ENCODE data around the gene ABHD11.
"Not testable (repeated sequence)": the region's sequence is repeated elsewhere in the genome, so short reads cannot be mapped to it uniquely, and the experiment has no call there.

Gene ABHD11, protein sequence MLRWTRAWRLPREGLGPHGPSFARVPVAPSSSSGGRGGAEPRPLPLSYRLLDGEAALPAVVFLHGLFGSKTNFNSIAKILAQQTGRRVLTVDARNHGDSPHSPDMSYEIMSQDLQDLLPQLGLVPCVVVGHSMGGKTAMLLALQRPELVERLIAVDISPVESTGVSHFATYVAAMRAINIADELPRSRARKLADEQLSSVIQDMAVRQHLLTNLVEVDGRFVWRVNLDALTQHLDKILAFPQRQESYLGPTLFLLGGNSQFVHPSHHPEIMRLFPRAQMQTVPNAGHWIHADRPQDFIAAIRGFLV

DNA sequence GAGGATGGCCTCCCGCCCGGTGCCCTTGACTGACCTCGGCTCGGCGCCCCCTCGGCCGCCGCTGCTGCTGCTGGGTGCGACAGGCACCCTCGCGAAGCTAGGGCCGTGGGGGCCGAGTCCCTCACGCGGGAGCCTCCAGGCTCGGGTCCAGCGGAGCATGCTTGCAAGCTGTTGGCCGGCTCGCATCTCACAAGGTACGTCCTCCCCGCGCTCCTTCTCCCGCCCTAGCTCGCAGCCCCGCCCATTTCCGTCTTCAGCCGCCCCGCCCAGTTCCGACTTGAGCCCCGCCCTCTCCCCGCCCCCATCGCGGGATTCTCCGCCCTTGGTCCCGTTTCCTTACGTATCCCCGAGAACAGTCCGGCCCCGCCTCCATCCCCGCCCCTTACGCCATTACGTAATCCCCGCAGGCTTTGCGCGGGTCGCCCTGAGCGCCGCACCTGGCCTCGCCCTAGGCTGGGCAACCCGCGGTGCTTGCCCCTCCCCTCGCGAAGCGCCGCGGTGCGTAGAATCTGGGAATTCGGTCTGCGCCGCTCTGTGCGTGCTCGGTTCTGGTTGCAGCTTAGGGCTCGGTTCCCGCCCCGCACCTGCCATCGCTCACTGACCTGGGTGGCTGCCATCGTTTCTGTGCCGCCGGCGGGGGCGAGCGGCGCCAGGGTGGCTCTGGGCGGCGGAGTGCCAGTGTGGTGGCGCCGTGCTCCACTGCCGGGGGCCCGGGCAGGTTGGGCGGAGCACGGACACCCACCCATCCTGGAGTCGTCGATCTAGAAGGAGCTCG, at the start of gene ABHD11:
Gene ABHD11 (minus strand): TSS at position 191 of the 775 bp plus-strand sequence. CDS start 32 bp downstream, at position 159.
- peak; percentile 86 to 99 (median 95) for DNase-seq

DNA sequence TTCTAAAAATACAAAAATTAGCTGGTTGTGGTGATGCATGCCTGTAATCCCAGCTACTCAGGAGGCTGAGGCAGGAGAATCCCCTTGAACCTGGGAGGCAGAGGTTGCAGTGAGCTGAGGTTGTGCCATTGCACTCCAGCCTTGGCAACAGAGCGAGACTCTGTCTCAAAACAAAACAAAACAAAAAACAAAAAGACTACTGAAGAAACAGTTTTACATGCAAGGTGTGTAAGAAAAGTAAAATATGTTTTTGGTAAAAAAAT, 49.1 kb upstream of the ABHD11 start:
- not testable (repeated sequence) for DNase-seq

DNA sequence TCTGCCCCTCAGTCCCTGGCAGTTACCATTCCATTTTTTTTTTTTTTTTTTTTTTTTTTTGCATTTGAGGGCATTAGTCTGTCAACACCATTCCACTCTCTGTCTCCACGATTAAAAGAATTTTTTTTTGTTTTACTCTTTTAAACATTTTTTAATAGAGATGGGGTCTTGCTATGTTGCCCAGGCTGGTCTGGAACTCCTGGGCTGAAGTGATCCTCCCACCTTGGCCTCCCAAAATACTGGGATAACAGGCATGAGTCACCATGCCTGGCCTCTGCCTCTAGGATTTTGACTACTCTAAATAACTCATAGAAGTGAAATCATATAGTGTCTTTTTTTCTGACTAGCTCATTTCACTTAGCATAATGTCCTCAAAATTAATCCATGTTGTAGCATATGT, 48.0 kb upstream of the ABHD11 start:
- no peak for DNase-seq

DNA sequence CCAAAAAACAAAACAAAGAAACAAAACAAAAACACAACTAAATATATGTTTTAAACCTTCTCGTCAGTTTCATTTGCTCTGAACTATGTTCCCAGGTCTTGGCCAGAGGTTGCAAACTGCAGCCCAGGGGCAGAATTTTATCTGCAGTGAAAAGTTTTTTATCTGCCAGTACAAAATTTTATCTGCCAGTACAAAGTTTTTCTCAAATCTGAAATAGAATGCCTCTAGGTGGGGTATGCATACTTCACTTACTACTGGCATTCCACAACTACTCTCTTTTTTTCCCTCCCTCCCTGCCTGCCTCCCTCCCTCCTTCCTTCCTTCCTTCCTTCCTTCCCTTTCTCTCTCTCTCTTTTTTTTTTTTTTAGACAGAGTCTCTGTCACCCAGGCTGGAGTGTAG, 40.9 kb upstream of the ABHD11 start:
- no peak for DNase-seq

DNA sequence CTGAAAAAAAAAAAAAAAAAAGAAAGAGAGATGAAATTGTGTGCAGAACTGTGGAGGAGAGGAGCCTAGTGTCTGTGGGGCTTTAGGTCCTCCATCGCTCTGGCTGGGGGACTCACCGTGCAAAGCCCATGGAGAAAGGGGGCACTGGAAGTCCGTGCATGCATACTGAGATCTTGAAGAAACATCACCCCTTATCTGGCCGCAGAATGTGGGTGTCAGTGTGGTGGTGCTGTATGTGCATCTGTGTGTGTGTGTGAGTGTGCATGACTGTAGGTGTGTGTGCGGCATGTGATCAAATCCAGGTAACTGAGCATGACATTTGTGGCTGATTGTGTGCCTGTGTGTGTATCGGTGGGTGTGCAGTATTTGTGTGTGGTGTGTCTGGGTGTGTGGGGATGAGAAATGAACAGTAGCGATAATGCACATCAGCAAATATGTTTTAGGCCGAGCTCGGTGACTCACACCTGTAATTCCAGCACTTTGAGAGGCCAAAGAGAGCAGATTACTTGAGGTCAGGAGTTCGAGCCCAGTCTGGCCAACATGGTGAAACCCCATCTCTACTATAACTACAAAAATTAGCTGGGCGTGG, 40.3 kb upstream of the ABHD11 start:
- no peak for DNase-seq

DNA sequence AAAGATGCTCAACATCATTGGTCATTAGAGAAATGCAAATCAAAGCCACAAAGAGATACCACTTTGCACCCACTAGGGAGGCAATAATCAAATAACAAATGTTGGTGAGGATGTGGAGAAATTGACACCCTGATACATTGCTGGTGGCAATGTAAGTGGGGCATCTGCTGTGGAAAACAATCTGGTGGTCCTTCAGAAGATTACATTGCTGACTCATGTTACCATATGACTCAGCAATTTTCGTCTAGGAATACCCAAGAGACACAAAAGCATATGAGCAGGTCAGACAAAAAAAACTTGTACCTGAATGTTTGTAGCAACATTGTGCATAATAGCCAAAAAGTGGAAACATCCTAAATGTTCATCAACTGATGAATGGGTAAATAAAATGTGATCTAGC, 36.3 kb upstream of the ABHD11 start:
- DNase-seq: no peak

DNA sequence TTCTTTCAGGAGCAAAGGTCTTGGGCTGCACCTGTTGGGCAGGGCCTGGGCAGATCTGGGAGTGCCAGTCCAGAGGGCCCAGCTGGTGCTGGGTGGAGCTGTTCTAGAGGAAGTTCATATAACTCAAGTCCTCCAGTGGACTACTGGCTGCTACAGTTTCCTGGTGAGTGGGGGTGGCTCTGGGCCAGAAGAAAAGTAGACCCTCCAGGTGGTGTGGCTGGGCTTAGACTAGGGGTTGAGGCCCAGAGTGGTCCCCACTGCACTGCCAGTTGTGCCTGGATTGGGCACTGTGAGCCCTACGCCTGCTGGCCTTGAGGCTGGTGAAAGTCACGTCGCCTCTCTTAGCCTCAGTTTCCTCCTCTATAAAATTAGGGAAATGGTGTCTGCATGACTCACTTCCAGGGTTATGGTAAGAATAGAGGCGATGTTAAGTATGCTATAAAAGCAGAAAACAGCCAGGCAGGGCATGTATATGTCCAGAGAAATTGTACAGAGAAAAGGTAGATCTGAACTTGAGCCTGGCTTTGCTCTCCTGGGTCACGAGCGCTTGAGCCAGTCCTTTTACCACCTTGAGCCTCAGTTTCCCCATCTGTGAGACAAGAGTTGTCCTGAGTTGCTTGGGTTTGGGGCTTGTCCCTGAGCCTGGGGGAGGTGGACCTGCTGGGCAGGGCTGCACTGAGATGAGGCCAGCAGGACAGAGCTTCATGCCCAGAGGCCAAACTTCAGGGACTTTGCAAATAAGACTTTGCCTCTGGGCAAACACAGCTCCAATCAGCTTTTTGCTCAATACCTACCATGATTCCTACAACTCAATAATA, 35.3 kb upstream of the ABHD11 start:
- DNase-seq: no peak

DNA sequence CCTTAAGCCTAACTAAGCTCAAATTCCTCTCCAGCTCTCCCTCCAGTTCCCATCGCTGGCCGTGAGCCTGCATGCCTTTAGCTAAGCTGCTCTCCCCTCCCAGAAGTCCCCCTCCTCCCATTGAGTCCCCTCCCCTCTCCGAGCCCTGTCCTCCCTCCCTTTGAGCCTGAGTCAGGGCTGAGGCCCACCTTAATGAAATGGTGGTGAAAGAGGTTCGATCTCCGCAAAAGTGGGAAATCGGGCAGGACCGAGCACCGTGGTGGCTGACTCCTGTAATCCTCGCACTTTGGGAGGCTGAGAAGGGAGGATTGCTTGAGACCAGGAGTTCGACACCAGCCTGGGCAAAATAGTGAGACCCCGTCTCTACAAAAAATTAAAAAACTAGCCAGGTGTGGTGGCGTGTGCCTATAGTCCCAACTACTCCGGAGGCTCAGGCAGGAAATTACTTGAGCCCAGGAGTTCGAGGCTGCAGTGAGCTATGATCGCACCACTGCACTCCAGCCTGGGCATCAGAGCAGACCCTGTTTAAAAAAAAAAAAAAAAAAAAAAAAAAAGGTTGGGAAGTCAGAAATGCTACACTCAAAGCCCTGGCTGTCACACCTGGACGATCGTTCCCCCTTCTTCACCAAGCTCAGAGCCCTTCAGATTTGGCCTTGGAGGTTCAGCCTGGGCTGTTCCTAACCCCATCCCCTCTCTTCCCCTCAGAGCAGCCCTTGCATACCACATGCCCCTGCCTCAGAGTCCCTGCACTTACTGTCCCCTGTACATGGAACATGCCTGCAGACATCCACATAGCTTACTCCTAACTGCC, 32.5 kb upstream of the ABHD11 start:
- no peak for DNase-seq

DNA sequence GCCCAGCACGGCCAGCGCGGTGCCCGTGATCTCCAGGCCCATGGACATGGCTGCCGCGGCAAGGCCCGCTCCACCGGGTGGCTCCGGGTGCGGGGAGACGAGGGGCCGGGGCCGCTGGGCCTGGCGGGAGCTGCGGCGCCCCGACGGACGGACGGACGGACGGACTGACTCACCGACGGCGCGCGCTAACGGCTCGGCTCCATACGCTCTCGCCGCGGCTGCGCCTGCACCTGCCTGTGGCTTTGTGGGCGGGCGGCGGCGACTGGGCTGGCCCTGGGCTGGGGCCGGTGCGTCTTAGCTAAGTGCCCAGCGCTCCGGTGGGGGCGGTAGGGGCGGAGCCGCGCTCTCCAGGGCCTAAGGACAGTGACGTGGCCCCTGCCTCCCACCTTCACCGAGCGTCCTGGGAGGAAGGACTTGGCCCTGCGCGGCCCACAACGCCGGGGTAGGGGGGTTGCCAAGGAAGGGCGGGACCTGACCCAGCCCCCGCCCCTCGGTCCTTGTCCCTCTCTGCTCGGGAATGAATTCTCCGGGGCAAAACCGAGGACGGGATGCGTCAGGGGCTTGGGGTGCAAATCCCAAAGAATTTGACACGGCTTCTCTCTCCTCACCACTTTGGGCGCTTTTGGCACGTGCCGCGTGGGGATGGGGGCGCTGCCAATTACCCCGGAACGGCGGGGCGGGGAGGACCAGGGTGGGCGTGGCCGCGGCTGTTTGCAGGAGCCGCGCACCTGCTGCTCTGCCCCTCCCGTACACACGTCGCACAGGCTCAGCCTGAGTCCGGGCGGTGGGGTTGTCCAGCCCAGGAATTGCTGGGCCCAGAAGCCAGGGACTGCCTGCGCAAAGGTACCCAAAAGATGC, 31.6 kb upstream of the ABHD11 start, which contains the start of gene CLDN3:
Gene CLDN3 (minus strand): TSS at position 269 of the 858 bp plus-strand sequence. CDS start 221 bp downstream, at position 48.
- peak in 2 of 14 donors; percentile 12 to 78 for DNase-seq

DNA sequence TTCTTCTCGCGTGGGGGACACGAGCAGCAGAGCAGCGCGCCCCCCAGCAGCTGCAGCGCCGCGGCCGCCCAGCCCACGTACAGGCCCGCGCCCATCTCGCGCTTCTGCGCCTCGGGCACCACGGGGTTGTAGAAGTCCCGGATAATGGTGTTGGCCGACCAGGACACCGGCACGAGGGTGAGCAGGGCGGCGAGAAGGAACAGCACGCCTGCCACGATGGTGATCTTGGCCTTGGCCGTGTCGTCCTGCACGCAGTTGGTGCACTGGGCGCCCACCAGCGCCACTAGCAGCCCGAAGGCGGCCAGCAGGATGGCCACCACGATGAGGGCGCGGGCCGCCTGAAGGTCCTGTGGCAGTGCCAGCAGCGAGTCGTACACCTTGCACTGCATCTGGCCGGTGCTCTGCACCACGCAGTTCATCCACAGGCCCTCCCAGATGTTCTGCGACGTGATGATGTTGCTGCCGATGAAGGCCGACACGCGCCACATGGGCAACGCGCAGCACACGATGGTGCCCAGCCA, 30.9 kb upstream of the ABHD11 start:
- DNase-seq: peak in 1 of 14 donors; percentile 54

DNA sequence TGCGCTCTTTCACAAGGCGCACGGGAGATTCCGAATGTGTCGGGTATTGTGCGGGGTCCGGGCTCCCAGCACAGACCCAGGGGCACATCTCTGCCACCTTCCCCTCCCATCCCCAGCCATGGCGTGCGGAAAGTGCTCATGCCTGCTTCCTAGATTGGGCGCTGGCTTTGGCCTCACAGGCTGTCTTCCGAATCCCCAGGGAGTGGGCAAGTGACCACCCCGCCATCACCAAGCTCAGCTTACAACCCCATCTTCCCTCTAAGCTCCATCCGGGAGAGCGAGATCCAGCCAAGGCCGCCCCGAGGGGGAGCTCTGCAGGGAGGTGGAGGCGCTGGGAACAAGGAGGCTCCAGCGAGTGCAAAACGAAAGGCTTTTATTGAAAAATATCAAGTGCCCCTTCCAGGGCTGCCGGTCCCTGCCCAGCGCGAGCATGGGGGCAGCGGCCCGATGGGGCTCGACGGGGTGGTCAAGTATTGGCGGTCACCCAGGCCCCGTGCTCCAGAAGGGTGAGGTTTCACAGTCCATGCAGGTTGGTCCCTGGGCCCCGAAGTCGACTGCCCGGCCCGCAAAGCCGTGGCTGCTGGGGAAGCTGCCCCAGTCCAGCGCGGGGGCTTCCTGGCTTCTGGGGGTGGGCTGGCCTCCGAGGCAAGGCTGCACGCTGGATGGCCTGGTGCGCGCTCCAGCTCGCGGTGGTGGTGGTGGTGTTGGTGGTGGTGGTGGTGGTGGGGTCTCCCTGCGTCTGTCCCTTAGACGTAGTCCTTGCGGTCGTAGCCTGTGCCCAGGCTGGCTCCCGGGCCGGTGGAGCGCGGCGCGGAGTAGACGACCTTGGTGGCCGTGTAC, 30.3 kb upstream of the ABHD11 start:
- no peak for DNase-seq

DNA sequence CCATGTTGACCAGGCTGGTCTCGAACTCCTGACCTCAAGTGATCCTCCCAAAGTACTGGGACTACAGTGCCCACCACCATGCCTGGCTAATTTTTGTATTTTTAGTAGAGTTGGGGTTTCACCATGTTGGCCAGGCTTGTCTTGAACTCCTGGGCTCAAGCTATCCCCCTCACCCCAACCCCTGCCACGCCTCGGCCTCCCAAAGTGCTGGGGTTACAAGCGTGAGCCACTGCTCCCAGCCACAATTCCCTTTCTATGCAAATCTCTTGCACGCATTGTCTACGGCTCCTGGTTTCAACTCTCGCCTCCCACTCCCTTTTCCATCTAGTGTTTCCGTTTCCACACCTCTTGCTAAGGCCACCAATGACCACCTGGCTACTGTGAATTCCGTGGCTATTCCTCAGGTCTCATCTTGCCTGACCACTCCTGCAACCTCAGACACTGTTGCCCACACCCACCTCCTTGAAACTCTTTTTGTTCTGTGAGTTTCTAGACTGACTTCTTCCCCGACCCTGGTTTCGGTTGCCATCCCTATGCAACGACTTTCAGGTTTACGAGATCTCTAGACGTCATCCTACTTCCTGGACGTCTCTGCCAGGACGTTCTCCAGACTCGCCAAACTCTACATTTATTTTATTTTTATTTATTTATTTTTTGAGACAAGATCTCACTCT, 28.1 kb upstream of the ABHD11 start:
- no peak for DNase-seq

DNA sequence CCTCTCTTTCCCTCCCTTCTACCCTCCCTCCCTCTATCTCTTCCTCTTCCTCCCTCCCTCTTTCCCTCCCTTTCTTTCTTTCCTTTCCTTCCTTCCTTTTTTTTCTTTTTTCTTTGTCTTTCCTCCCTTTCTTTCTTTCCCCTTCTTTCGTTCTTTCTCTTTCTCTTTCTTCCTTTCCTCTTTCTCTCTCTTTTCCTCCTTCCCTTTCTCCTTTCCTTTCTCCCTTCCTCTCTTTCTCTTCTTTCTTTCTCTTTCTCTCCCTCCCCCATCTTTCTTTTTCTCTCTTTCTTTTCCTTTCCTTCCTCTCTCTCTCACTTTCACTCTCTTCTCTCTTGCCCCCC, 24.0 kb upstream of the ABHD11 start:
- no peak for DNase-seq

DNA sequence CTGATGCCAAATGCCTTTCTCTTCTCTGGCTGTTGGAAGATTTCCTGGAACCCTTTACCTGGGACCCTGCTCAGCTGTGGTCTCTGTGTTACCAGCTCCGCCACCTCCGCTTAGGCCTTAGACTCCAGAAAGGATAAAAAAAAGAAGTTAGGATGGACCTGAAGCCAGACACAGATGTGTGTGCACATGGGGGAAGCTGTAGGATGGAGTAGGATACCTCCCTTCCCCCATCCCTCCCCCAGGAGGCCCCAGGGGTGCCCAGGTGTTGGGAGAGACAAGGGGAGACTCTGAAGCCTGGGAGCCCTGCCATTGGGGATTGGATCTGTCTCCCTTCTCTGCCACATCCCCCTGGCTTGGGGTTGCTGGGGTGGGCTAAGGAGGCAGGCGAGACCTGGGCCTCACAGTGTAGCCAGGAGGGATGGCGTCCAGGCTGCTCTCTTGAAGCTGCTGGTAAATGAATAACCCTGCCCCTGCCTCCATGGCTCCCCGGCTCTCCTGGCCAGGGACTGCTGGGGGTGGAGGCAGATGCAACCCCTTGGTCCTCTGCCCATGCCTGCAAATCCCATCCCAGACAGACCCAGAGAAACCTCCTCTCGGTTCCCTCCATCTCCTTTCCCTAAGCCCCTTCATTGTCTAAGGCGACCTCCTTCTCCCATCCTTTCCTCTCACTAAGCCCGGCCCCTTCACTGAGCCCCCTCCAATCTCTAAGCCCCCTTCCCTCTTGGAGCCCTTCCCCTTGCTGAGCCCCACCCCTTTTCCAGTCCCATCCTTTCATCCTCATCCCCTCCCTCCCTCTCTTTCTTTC, 23.5 kb upstream of the ABHD11 start:
- DNase-seq: no peak

DNA sequence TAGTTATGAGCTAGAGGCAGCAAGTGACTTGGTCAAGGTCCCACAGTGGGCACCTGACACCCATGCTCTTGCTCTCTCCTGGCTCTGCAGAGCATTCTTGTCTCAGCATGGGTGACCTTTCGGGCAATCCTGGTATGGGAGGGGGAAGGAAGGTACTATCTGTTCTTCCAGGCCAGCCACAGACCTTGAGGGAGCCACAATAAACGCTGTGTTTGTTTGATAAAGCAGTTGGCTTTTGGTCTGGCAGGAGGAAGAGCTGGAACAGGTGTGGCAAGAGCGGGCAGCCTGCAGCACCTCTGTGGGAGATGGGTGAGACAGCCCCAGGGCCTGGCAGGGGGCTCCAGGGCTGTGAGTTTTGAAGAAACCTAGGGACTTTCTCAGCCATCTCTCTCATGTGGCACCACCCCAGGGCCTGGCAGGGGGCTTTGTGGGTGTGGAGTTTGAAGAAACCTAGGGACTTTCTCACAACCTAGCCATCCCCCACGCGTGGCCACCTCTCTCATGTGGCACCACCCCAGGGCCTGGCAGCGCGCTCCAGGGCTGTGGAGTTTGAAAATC, 20.1 kb upstream of the ABHD11 start:
- DNase-seq: no peak

DNA sequence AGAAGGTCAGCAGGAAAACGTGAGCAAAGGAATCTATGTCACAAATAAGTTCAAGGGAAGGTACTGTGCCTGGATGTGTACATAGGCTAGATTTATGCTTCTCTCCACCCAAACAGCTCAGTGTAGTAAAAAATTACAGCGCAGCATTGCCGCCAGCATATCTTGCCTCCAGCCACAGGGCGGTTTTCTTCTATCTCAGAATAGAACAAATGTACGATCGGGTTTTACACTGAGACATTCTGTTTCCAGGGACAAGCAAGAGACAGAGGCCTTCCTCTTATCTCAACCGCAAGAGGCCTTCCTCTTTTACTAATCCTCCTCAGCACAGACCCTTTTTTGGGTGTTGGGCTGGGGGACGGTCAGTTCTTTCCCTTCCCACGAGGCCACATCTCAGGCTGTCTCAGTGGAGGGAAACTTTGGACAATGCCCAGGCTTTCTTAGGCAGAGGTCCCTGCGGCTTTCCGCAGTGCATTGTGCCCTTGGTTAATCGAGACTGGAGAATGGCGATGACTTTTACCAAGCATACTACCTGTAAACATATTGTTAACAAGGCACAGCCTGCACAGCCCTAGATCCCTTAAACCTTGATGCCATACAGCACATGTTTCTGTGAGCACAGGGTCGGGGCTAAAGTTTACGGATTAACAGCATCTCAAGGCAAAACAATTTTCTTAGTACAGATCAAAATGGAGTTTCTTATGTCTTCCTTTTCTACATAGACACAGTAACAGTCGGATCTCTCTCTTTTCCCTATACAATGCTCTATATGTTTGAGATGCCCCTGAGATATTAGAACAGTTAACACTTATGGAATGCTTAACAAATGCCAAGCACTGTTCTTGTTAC, 11.6 kb upstream of the ABHD11 start:
- DNase-seq: peak in 1 of 14 donors; percentile 13

DNA sequence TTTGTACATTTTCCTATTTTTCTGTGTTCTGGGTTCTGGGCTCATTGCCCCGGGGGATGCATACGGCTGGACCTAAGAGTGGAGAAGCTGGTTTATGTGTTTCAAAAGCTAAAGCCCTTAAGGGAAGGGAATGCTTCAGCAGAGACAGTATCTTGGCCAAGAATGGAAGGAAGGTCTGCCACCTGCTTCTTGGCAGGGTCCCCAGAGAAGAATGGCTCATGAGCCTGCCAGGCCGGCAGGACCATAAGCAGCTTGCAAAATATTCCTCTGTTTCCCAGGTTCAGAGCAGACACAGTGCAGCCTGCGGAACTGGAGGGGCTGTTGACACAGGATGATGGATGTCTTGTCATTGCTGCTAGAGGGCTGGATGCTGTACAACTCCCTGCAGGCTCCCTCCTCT, 7.8 kb upstream of the ABHD11 start:
- peak in 2 of 14 donors; percentile 12 to 96 for DNase-seq

Data from C1 segment of cervical spinal cord (tissue), 14 donors.